ENCODE measurements around the gene CACNA1S. TPM values are rescaled to one million over a fixed set of nuclear protein-coding genes. Genes with fewer than 3 reads are reported as not detected.

Gene CACNA1S
- total RNA-seq, 2 experiments from 2014 or later, result not detected

DNA sequence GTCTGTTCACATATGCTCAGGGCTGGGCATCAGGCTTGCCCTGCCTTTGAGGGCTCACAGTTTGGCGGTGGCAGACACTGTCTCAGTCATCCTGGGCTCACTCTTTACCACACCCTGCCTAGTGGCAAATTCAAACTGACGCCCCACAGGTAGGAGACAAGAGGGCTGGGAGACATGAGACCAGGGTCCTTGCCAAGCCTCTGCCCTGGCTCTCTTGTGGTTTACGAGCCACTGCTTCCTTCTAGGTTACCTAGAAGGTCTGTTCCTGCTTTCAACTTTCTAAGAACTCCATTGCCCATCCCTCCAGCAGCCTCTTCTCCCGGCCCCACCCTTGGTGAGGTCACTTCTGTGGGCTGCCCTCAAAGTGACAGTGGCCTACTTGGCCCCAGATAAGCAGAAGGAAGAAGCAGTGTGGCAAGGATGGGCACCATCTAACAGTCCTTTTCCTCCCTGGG, 99.2 kb downstream of the CACNA1S start:
- H3K4me3 ChIP-seq (ENCODE audit: low read length), result no peak overlapping the region
- H3K27me3 ChIP-seq (ENCODE audit: control insufficient read depth in 1 of 2, insufficient read depth in 2 of 2, low read length in 2 of 2), result no peaks in the 10 kb centered on the region
- H3K9me3 ChIP-seq (ENCODE audit: control insufficient read depth in 1 of 2, insufficient read depth in 1 of 2, low read length in 2 of 2), result no peaks in the 10 kb centered on the region
- Mint-ChIP-seq H3K27me3 (no peaks in the 10 kb centered on the region), H3K36me3 (ENCODE audit: low read depth) (peaks cover 35% of the 10 kb centered on the region), H3K27ac (peak overlapping the region; percentile 14), H3K4me3 (no peak overlapping the region), H3K4me1 (ENCODE audit: low read depth) (peaks cover 85% of the 10 kb centered on the region), H3K9me3 (no peaks in the 10 kb centered on the region)
- TF ChIP-seq, protein P1, sequence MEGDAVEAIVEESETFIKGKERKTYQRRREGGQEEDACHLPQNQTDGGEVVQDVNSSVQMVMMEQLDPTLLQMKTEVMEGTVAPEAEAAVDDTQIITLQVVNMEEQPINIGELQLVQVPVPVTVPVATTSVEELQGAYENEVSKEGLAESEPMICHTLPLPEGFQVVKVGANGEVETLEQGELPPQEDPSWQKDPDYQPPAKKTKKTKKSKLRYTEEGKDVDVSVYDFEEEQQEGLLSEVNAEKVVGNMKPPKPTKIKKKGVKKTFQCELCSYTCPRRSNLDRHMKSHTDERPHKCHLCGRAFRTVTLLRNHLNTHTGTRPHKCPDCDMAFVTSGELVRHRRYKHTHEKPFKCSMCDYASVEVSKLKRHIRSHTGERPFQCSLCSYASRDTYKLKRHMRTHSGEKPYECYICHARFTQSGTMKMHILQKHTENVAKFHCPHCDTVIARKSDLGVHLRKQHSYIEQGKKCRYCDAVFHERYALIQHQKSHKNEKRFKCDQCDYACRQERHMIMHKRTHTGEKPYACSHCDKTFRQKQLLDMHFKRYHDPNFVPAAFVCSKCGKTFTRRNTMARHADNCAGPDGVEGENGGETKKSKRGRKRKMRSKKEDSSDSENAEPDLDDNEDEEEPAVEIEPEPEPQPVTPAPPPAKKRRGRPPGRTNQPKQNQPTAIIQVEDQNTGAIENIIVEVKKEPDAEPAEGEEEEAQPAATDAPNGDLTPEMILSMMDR (IDR thresholded peaks at IDR 0.05), result no peak
- DNase-seq, result peak in 3 of 14 experiments; percentile 33 to 49 (median 44)
- ChIA-PET POLR2A (no interaction called here), CTCF (no interaction called here)
- H3K36me3 ChIP-seq (ENCODE audit: insufficient read depth, low read length), result peaks cover 30% of the 10 kb centered on the region
- intact Hi-C loops (cut with DNase I, micrococcal nuclease), result no loop called here
- peaks cover 98% of the 10 kb centered on the region for H3K4me1 ChIP-seq (ENCODE audit: insufficient read depth, low read length)
- H3K27ac ChIP-seq (ENCODE audit: low read depth in 1 of 2, low read length in 2 of 2), result peak overlapping the region in 1 of 2 donors; percentile 7
- ATAC-seq (ENCODE audit: poor library complexity), result no peak

DNA sequence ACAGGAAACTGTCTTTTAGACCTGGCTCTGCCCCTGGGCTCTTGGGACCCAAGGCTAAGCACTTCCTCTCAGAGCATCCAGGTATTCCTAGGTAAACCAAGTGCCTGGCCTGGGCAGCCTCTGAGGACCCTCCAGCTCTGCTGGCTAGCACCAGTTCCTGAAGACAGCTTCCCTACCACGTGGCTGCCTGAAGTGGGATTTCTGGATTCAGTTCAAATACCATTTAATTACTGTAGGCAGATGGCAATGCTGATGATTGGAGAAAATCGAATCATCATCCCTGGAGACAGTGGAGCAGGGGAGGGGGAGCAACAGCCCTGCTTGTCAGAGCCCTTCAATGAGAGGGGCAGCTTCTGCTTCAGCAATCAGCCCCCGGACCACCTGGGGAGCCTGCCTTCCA, 100.6 kb downstream of the CACNA1S start:
- POLR2A ChIA-PET, result interaction anchor here (1.2 kb wide), 1 partner anchor 11 kb away, joined by 4 read pairs; the partner anchor contains the start of gene KIF21B
- intact Hi-C loops (cut with DNase I, micrococcal nuclease), result no loop called here
- no peak overlapping the region for H3K4me3 ChIP-seq (ENCODE audit: low read length)
- no peak for ATAC-seq (ENCODE audit: poor library complexity)
- CTCF ChIA-PET, result no interaction called here
- DNase-seq, result no peak
- no peaks in the 10 kb centered on the region for H3K27me3 ChIP-seq (ENCODE audit: control insufficient read depth in 1 of 2, insufficient read depth in 2 of 2, low read length in 2 of 2)
- H3K36me3 Mint-ChIP-seq (ENCODE audit: low read depth), result peaks cover 35% of the 10 kb centered on the region
- no peak overlapping the region for H3K27ac ChIP-seq (ENCODE audit: low read depth in 1 of 2, low read length in 2 of 2)
- H3K4me1 ChIP-seq (ENCODE audit: insufficient read depth, low read length), result peaks cover 92% of the 10 kb centered on the region
- no peaks in the 10 kb centered on the region for H3K9me3 Mint-ChIP-seq
- TF ChIP-seq, protein P1 (IDR thresholded peaks at IDR 0.05), result no peak
- H3K9me3 ChIP-seq (ENCODE audit: control insufficient read depth in 1 of 2, insufficient read depth in 1 of 2, low read length in 2 of 2), result no peaks in the 10 kb centered on the region
- H3K4me1 Mint-ChIP-seq (ENCODE audit: low read depth), result peaks cover 70% of the 10 kb centered on the region
- peaks cover 30% of the 10 kb centered on the region for H3K36me3 ChIP-seq (ENCODE audit: insufficient read depth, low read length)
- no peaks in the 10 kb centered on the region for H3K27me3 Mint-ChIP-seq
- H3K27ac Mint-ChIP-seq, result peak overlapping the region; percentile 14
- no peak overlapping the region for H3K4me3 Mint-ChIP-seq

DNA sequence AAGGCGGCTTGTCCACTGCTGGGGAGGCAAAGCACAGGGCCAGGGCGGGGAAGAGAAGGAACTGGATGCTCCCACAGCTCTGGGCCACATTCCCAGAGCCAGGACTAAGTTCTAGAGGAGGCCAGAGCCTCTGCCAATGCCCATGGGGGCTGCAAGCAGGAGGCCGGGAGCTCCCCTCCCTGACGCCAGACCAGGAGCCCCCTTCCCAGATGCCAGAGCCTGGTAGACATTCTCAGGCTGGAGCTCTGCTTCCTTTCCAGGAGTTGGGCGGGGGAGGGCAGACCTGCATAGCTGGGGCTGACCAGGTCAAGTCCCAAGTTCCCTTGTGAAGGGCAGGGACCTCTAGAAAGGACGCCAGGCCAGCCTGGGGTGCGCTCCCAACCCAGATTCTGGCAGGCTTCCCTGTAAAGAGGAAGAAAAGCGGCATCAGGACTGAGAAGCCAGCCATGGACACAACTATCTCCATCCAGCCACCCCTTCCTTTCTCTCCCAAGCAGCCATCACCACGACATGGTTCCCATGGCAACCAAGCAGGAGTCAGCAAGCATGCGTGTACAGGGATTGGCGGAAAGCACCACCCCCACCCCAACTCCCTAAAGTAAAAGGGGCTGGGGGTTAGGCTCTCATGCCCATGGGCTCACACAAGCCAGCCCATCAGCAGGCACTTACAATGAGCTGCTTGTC, 102.1 kb downstream of the CACNA1S start:
- POLR2A ChIA-PET, result no interaction called here
- no peak for ATAC-seq (ENCODE audit: poor library complexity)
- H3K4me1 Mint-ChIP-seq (ENCODE audit: low read depth), result peaks cover 55% of the 10 kb centered on the region
- H3K4me3 ChIP-seq (ENCODE audit: low read length), result no peak overlapping the region
- no peak for DNase-seq
- intact Hi-C loops (cut with DNase I, micrococcal nuclease), result no loop called here
- H3K4me3 Mint-ChIP-seq, result no peak overlapping the region
- no peaks in the 10 kb centered on the region for H3K9me3 Mint-ChIP-seq
- peaks cover 28% of the 10 kb centered on the region for H3K36me3 Mint-ChIP-seq (ENCODE audit: low read depth)
- no peak overlapping the region for H3K27ac ChIP-seq (ENCODE audit: low read depth in 1 of 2, low read length in 2 of 2)
- peak overlapping the region; percentile 31 for H3K27ac Mint-ChIP-seq
- peaks cover 77% of the 10 kb centered on the region for H3K4me1 ChIP-seq (ENCODE audit: insufficient read depth, low read length)
- H3K27me3 ChIP-seq (ENCODE audit: control insufficient read depth in 1 of 2, insufficient read depth in 2 of 2, low read length in 2 of 2), result no peaks in the 10 kb centered on the region
- peaks cover 43% of the 10 kb centered on the region for H3K36me3 ChIP-seq (ENCODE audit: insufficient read depth, low read length)
- TF ChIP-seq, protein P1 (IDR thresholded peaks at IDR 0.05), result no peak
- CTCF ChIA-PET, result no interaction called here
- no peaks in the 10 kb centered on the region for H3K9me3 ChIP-seq (ENCODE audit: control insufficient read depth in 1 of 2, insufficient read depth in 1 of 2, low read length in 2 of 2)
- H3K27me3 Mint-ChIP-seq, result no peaks in the 10 kb centered on the region
